Measurements from ENCODE around the gene CCDC89.
"Not testable (repeated sequence)": the region's sequence is repeated elsewhere in the genome, so short reads cannot be mapped to it uniquely, and the experiment has no call there.

- not testable (repeated sequence) for TF ChIP-seq MEF2D (tag; conservative IDR thresholded peaks at IDR 0.05; ENCODE audit: low read depth); EP300 (IDR thresholded peaks at IDR 0.05; ENCODE audit: low read length); NR2C1 (IDR thresholded peaks at IDR 0.05); NR2C1 (tag; IDR thresholded peaks at IDR 0.05); CREM (IDR thresholded peaks at IDR 0.05; ENCODE audit: low read depth); CEBPZ (IDR thresholded peaks at IDR 0.05; ENCODE audit: borderline replicate concordance, low read depth, low read length); ZNF644 (tag; IDR thresholded peaks at IDR 0.05; ENCODE audit: low read depth); SMAD3 (CRISPR knock-in tag; conservative IDR thresholded peaks at IDR 0.05); CBX8 (IDR thresholded peaks at IDR 0.05; ENCODE audit: borderline replicate concordance, extremely low read depth, low read depth, low read length, poor library complexity, severe bottlenecking)
- TF ChIP-seq, protein P1, sequence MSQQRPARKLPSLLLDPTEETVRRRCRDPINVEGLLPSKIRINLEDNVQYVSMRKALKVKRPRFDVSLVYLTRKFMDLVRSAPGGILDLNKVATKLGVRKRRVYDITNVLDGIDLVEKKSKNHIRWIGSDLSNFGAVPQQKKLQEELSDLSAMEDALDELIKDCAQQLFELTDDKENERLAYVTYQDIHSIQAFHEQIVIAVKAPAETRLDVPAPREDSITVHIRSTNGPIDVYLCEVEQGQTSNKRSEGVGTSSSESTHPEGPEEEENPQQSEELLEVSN (IDR thresholded peaks at IDR 0.05; ENCODE audit: borderline replicate concordance in 1 of 2, extremely low read depth in 1 of 2, insufficient read depth in 1 of 2, insufficient read length in 1 of 2, low read depth in 1 of 2, low read length in 1 of 2, poor library complexity in 1 of 2, severe bottlenecking in 1 of 2), result not testable (repeated sequence)
- TF ChIP-seq, protein P2, sequence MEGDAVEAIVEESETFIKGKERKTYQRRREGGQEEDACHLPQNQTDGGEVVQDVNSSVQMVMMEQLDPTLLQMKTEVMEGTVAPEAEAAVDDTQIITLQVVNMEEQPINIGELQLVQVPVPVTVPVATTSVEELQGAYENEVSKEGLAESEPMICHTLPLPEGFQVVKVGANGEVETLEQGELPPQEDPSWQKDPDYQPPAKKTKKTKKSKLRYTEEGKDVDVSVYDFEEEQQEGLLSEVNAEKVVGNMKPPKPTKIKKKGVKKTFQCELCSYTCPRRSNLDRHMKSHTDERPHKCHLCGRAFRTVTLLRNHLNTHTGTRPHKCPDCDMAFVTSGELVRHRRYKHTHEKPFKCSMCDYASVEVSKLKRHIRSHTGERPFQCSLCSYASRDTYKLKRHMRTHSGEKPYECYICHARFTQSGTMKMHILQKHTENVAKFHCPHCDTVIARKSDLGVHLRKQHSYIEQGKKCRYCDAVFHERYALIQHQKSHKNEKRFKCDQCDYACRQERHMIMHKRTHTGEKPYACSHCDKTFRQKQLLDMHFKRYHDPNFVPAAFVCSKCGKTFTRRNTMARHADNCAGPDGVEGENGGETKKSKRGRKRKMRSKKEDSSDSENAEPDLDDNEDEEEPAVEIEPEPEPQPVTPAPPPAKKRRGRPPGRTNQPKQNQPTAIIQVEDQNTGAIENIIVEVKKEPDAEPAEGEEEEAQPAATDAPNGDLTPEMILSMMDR (IDR thresholded peaks at IDR 0.05 in 2 of 3, conservative IDR thresholded peaks at IDR 0.05 in 1 of 3; ENCODE audit: insufficient read depth in 2 of 3, low read depth in 1 of 3, low read length in 3 of 3), result not testable (repeated sequence)
Measured at GRCh38 chr11:85654343-85654742, 31.7 kb downstream of the CCDC89 start.
